GM20000 (cell line): ENCODE results near the gene TIMM13.

Experiments
- DNase-seq: peaks from one replicate; pipeline ENCODE4 v3.0.0; 2012; ENCODE audit warnings: low spot score
- CTCF ChIP-seq: IDR thresholded peaks from 2 replicates; pipeline ENCODE4 v1.5.1; 2012; ENCODE audit warnings: mild to moderate bottlenecking, control low read depth; ENCODE audit errors: extremely low read depth, missing control alignments

Gene TIMM13

GRCh38 chr19:2380567-2380966 is 46.8 kb downstream of the TIMM13 start:
- DNase-seq, result no peak
- no peak for TF ChIP-seq CTCF

GRCh38 chr19:2376784-2377519 is 50.4 kb downstream of the TIMM13 start:
- no peak for TF ChIP-seq CTCF
- DNase-seq, result no peak
